ENCODE measurements around the gene URAD.
A peak's percentile ranks its signal among the peaks of the same experiment; 100 is the strongest.
"Not testable (repeated sequence)": the region's sequence is repeated elsewhere in the genome, so short reads cannot be mapped to it uniquely, and the experiment has no call there.

The URAD gene

GRCh38 chr13:28022848-28023518, 34.5 kb upstream of the URAD start:
- Histone ChIP-seq H3K4me1 (ENCODE audit: insufficient read depth, low read length) (peaks cover 17% of the 10 kb centered on the region), H3K9ac (ENCODE audit: low read depth, low read length) (peak overlapping the region; percentile 44), H3K27me3 (ENCODE audit: insufficient read depth, low read length) (no peaks in the 10 kb centered on the region), H3K9me3 (ENCODE audit: insufficient read depth, low read depth, low read length) (no peaks in the 10 kb centered on the region), H3K4me3 (ENCODE audit: low read length) (no peak overlapping the region), H3K36me3 (ENCODE audit: insufficient read depth, low read length) (no peaks in the 10 kb centered on the region), H3K27ac (ENCODE audit: low read depth, low read length) (peak overlapping the region; percentile 95)
- 30% methylated on average over 9 of the region's 9 CpGs for WGBS

DNA sequence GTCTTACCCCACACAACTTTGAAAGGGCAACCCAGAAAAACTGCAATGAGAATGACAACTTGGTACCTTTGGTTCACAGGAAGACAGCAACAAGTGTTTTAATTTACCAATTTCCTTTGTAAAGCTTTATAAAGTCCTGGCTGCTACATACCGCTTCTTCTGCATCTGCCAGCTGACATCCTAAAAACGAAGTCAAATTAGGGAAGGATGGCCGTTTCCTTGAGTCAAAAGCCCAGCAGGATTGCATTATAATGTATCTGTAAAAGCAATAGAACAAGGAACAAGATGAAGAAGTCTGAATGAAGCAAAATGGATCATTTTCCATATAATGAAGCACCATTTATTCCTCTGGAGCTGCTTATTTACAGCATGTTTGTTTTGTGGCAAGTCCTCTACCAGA, 25.8 kb upstream of the URAD start:
- no peak overlapping the region for H3K9ac ChIP-seq (ENCODE audit: low read depth, low read length)
- no peak overlapping the region for H3K4me3 ChIP-seq (ENCODE audit: low read length)
- no peaks in the 10 kb centered on the region; the same call in 1 of the 2 replicates for H3K27me3 ChIP-seq (ENCODE audit: insufficient read depth, low read length)
- H3K36me3 ChIP-seq (ENCODE audit: insufficient read depth, low read length), result no peaks in the 10 kb centered on the region
- 48% methylated on average over 3 of the region's 3 CpGs for WGBS
- no peaks in the 10 kb centered on the region; the same call in 1 of the 2 replicates for H3K4me1 ChIP-seq (ENCODE audit: insufficient read depth, low read length)
- H3K9me3 ChIP-seq (ENCODE audit: insufficient read depth, low read depth, low read length), result no peaks in the 10 kb centered on the region
- H3K27ac ChIP-seq (ENCODE audit: low read depth, low read length), result no peak overlapping the region

GRCh38 chr13:28013482-28013881, 25.0 kb upstream of the URAD start:
- Histone ChIP-seq H3K9ac (ENCODE audit: low read depth, low read length) (no peak overlapping the region), H3K4me3 (ENCODE audit: low read length) (no peak overlapping the region), H3K9me3 (ENCODE audit: insufficient read depth, low read depth, low read length) (no peaks in the 10 kb centered on the region), H3K27me3 (ENCODE audit: insufficient read depth, low read length) (no peaks in the 10 kb centered on the region; the same call in 1 of the 2 replicates), H3K27ac (ENCODE audit: low read depth, low read length) (no peak overlapping the region), H3K36me3 (ENCODE audit: insufficient read depth, low read length) (no peaks in the 10 kb centered on the region), H3K4me1 (ENCODE audit: insufficient read depth, low read length) (no peaks in the 10 kb centered on the region; the same call in 1 of the 2 replicates)
- no CpG with 5 or more reads among the region's 1 CpG for WGBS

- Histone ChIP-seq H3K9ac (ENCODE audit: low read depth, low read length) (no peak overlapping the region), H3K9me3 (ENCODE audit: insufficient read depth, low read depth, low read length) (no peaks in the 10 kb centered on the region), H3K4me1 (ENCODE audit: insufficient read depth, low read length) (no peaks in the 10 kb centered on the region; the same call in 1 of the 2 replicates), H3K27ac (ENCODE audit: low read depth, low read length) (no peak overlapping the region), H3K36me3 (ENCODE audit: insufficient read depth, low read length) (no peaks in the 10 kb centered on the region), H3K4me3 (ENCODE audit: low read length) (no peak overlapping the region), H3K27me3 (ENCODE audit: insufficient read depth, low read length) (no peaks in the 10 kb centered on the region; the same call in 1 of the 2 replicates)
Observed at GRCh38 chr13:28012896-28013295, 24.4 kb upstream of the URAD start.

DNA sequence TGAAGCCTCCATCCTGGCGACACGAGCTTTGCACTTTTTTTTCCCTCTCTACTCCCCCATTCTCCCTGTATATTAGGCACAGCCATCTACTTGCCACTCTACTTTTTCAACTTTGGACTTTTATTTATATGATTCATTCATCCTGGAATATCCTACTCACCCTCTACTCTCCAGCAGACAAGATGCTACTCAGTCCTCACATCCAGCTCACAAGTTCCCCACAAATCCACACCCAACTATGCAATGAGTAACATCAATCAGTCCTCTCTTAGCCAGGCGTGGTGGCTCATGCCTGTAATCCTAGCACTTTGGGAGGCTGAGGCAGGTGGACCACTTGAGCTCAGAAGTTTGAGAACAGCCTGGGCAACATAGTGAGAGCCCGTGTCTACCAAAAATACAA, 23.9 kb upstream of the URAD start:
- Histone ChIP-seq H3K4me3 (ENCODE audit: low read length) (no peak overlapping the region), H3K9me3 (ENCODE audit: insufficient read depth, low read depth, low read length) (no peaks in the 10 kb centered on the region), H3K4me1 (ENCODE audit: insufficient read depth, low read length) (no peaks in the 10 kb centered on the region; the same call in 1 of the 2 replicates), H3K27me3 (ENCODE audit: insufficient read depth, low read length) (no peaks in the 10 kb centered on the region; the same call in 1 of the 2 replicates), H3K27ac (ENCODE audit: low read depth, low read length) (no peak overlapping the region), H3K9ac (ENCODE audit: low read depth, low read length) (no peak overlapping the region), H3K36me3 (ENCODE audit: insufficient read depth, low read length) (no peaks in the 10 kb centered on the region)
- WGBS, result 93% methylated on average over 4 of the region's 4 CpGs

DNA sequence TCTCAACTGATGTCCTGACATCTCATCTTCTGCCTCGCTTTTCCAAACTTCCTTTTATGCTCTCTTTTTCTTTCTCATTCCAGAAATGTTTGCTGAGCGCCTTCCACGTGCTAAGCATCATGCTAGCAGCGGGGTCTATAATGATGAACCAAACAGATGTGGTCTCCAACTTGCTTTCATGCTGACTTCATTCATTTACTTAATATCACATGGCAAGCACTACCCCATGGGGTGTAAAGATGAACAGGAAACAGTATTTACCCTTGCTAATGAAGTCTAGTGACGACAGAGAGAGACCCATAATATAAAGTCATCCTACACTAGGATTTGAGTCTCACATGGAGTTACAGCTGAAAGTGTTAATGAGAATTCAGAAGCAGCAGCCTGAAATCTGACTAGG, 21.6 kb upstream of the URAD start:
- H3K27me3 ChIP-seq (ENCODE audit: insufficient read depth, low read length), result no peaks in the 10 kb centered on the region; the same call in 1 of the 2 replicates
- H3K27ac ChIP-seq (ENCODE audit: low read depth, low read length), result no peak overlapping the region
- no peaks in the 10 kb centered on the region for H3K9me3 ChIP-seq (ENCODE audit: insufficient read depth, low read depth, low read length)
- H3K4me1 ChIP-seq (ENCODE audit: insufficient read depth, low read length), result no peaks in the 10 kb centered on the region; the same call in 1 of the 2 replicates
- no peaks in the 10 kb centered on the region for H3K36me3 ChIP-seq (ENCODE audit: insufficient read depth, low read length)
- WGBS, result 86% methylated on average over 4 of the region's 5 CpGs
- H3K4me3 ChIP-seq (ENCODE audit: low read length), result no peak overlapping the region
- no peak overlapping the region for H3K9ac ChIP-seq (ENCODE audit: low read depth, low read length)

DNA sequence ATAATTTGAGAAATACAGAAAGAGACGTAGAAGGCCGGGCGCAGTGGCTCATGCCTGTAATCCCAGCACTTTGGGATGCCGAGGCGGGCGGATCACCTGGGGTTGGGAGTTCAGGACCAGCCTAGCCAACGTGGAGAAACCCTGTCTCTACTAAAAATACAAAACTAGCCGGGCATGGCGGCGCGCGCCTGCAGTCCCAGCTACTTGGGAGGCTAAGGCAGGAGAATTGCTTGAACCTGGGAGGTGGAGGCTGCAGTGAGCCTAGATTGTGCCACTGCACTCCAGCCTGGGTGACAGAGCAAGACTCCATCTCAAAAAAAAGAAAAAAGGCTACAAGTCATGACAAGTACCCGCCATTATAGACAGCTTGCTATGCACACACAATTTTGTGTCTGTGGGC, 16.5 kb upstream of the URAD start:
- H3K4me1 ChIP-seq (ENCODE audit: insufficient read depth, low read length); H3K9ac ChIP-seq (ENCODE audit: low read depth, low read length); H3K4me3 ChIP-seq (ENCODE audit: low read length); H3K27me3 ChIP-seq (ENCODE audit: insufficient read depth, low read length); H3K36me3 ChIP-seq (ENCODE audit: insufficient read depth, low read length); H3K9me3 ChIP-seq (ENCODE audit: insufficient read depth, low read depth, low read length); H3K27ac ChIP-seq (ENCODE audit: low read depth, low read length): not testable (repeated sequence)
- WGBS, result 94% methylated on average over 12 of the region's 13 CpGs

DNA sequence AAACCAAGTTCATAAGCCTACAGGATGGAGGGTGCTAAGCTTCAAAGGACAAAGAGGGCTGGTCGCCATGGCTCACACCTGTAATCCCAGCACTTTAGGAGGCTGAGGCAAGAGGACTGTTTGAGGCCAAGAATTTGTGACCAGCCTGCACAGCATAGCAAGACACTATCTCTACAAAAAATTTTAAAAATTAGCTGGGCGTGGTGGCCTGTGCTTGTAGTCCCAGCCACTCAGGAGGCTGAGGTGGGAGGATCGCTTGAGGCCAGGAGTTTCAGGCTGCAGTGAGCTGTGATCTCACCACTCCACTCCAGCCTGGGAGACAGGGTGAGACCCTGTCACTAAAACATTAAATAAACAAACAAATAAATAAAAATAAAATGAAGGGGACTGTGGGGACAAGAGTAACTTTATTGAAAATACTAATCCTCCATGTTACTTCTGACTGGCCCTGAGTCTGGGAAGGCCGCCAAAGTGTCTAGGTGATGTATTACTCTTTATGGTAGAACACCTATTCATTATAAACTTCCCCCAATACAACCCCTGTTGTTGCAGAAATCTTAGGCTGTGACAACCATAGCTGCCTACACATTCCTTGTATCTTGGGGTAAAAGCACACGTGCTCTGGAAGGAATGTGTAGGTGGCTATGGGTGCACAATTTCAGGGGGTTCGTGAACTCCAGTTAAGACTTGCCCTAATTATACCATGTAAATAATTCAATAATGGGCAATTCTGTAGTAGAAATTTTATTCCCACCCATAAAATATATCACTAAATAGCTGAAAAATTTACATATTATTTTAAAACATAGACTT, 14.6 kb upstream of the URAD start:
- 91% methylated on average over 5 of the region's 6 CpGs for WGBS
- H3K9me3 ChIP-seq (ENCODE audit: insufficient read depth, low read depth, low read length), result no peaks in the 10 kb centered on the region
- no peaks in the 10 kb centered on the region for H3K27me3 ChIP-seq (ENCODE audit: insufficient read depth, low read length)
- no peaks in the 10 kb centered on the region for H3K4me1 ChIP-seq (ENCODE audit: insufficient read depth, low read length)
- no peaks in the 10 kb centered on the region for H3K36me3 ChIP-seq (ENCODE audit: insufficient read depth, low read length)
- H3K27ac ChIP-seq (ENCODE audit: low read depth, low read length), result no peak overlapping the region
- no peak overlapping the region for H3K4me3 ChIP-seq (ENCODE audit: low read length)
- H3K9ac ChIP-seq (ENCODE audit: low read depth, low read length), result no peak overlapping the region

GRCh38 chr13:28001837-28002473, 13.5 kb upstream of the URAD start:
- Histone ChIP-seq H3K4me1 (ENCODE audit: insufficient read depth, low read length) (no peaks in the 10 kb centered on the region), H3K27me3 (ENCODE audit: insufficient read depth, low read length) (no peaks in the 10 kb centered on the region), H3K36me3 (ENCODE audit: insufficient read depth, low read length) (no peaks in the 10 kb centered on the region), H3K27ac (ENCODE audit: low read depth, low read length) (no peak overlapping the region), H3K4me3 (ENCODE audit: low read length) (no peak overlapping the region), H3K9ac (ENCODE audit: low read depth, low read length) (no peak overlapping the region), H3K9me3 (ENCODE audit: insufficient read depth, low read depth, low read length) (no peaks in the 10 kb centered on the region)
- 87% methylated on average over 20 of the region's 20 CpGs for WGBS

- WGBS, result 95% methylated on average over 11 of the region's 11 CpGs
Observed at GRCh38 chr13:28001049-28001448, 12.6 kb upstream of the URAD start.

GRCh38 chr13:28000567-28000966, 12.1 kb upstream of the URAD start:
- no peaks in the 10 kb centered on the region for H3K36me3 ChIP-seq (ENCODE audit: insufficient read depth, low read length)
- no peaks in the 10 kb centered on the region for H3K9me3 ChIP-seq (ENCODE audit: insufficient read depth, low read depth, low read length)
- H3K9ac ChIP-seq (ENCODE audit: low read depth, low read length), result no peak overlapping the region
- H3K4me1 ChIP-seq (ENCODE audit: insufficient read depth, low read length), result no peaks in the 10 kb centered on the region
- 39% methylated on average over 5 of the region's 5 CpGs for WGBS
- no peak overlapping the region for H3K27ac ChIP-seq (ENCODE audit: low read depth, low read length)
- H3K27me3 ChIP-seq (ENCODE audit: insufficient read depth, low read length), result no peaks in the 10 kb centered on the region
- no peak overlapping the region for H3K4me3 ChIP-seq (ENCODE audit: low read length)

More at GRCh38 chr13:28001049-28001448, 12.6 kb upstream of the URAD start:
- Histone ChIP-seq H3K4me1 (ENCODE audit: insufficient read depth, low read length) (no peaks in the 10 kb centered on the region), H3K4me3 (ENCODE audit: low read length) (no peak overlapping the region), H3K36me3 (ENCODE audit: insufficient read depth, low read length) (no peaks in the 10 kb centered on the region), H3K9me3 (ENCODE audit: insufficient read depth, low read depth, low read length) (no peaks in the 10 kb centered on the region), H3K27me3 (ENCODE audit: insufficient read depth, low read length) (no peaks in the 10 kb centered on the region), H3K27ac (ENCODE audit: low read depth, low read length) (no peak overlapping the region), H3K9ac (ENCODE audit: low read depth, low read length) (no peak overlapping the region)
